ENCODE results near the gene METTL1. TPM values are rescaled to one million over a fixed set of nuclear protein-coding genes. Genes with fewer than 3 reads are reported as not detected.

The METTL1 gene
- total RNA-seq, 1 donor from 2014 or later: 26.8 TPM

GRCh38 chr12:57779736-57780135, 7.8 kb upstream of the METTL1 start:
- H3K36me3 Mint-ChIP-seq (ENCODE audit: low read depth): peaks cover 13% of the 10 kb centered on the region
- H3K27ac Mint-ChIP-seq (ENCODE audit: unreplicated experiment): no peak overlapping the region
- no peak for TF ChIP-seq CTCF (IDR thresholded peaks at IDR 0.05)
- DNase-seq (ENCODE audit: low spot score): no peak
- H3K4me1 Mint-ChIP-seq (ENCODE audit: low read depth): peaks cover 16% of the 10 kb centered on the region
- no peak overlapping the region for H3K4me3 Mint-ChIP-seq (ENCODE audit: unreplicated experiment)
- no peaks in the 10 kb centered on the region for H3K9me3 Mint-ChIP-seq (ENCODE audit: low read depth)
- no peaks in the 10 kb centered on the region for H3K27me3 Mint-ChIP-seq (ENCODE audit: low read depth)

DNA sequence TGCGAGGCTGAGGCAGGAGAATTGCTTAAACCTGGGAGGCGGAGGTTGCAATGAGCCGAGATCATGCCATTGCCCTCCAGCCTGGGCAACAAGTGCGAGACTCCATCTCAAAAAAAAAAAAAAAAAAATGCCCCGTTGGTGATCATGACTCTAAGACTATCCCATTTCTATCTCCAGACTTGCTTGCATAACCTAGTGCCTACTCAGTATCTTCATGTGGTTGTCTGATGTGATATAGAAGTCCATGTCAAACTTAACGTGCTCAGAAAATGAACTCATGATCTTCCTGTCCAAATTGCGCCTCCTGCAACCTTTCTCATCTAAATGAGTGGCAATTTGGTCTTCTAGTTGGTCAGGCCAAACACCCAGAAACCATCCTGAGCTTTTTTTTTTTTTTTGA, 6.0 kb upstream of the METTL1 start:
- H3K27me3 Mint-ChIP-seq (ENCODE audit: low read depth): no peaks in the 10 kb centered on the region
- H3K4me3 Mint-ChIP-seq (ENCODE audit: unreplicated experiment): no peak overlapping the region
- no peak for TF ChIP-seq CTCF (IDR thresholded peaks at IDR 0.05)
- DNase-seq (ENCODE audit: low spot score): no peak
- no peak overlapping the region for H3K27ac Mint-ChIP-seq (ENCODE audit: unreplicated experiment)
- H3K36me3 Mint-ChIP-seq (ENCODE audit: low read depth): peaks cover 14% of the 10 kb centered on the region
- H3K9me3 Mint-ChIP-seq (ENCODE audit: low read depth): no peaks in the 10 kb centered on the region
- H3K4me1 Mint-ChIP-seq (ENCODE audit: low read depth): peaks cover 17% of the 10 kb centered on the region

DNA sequence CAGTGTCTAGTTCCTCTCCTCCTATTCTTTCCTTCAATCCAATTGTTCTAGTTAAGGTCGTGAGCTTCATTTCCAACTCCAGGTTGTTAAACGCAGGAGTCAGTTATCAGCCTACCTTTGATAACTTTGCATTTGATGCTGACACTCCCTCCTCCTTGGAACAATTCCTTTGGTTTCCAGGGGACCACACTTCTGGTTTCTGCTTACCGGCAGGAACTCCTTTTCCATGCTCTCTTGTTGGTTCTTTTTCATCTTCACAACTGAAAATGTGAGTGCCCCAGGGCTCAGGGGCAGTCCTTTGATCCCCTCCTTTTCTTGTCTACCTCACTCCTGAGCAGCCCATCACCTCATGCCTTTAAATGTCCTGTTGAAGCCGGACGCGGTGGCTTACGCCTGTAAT, 5.5 kb upstream of the METTL1 start:
- peaks cover 13% of the 10 kb centered on the region for H3K36me3 Mint-ChIP-seq (ENCODE audit: low read depth)
- peaks cover 16% of the 10 kb centered on the region for H3K4me1 Mint-ChIP-seq (ENCODE audit: low read depth)
- no peak for DNase-seq (ENCODE audit: low spot score)
- H3K27ac Mint-ChIP-seq (ENCODE audit: unreplicated experiment): no peak overlapping the region
- no peak overlapping the region for H3K4me3 Mint-ChIP-seq (ENCODE audit: unreplicated experiment)
- no peaks in the 10 kb centered on the region for H3K9me3 Mint-ChIP-seq (ENCODE audit: low read depth)
- no peaks in the 10 kb centered on the region for H3K27me3 Mint-ChIP-seq (ENCODE audit: low read depth)
- TF ChIP-seq CTCF (IDR thresholded peaks at IDR 0.05): no peak

DNA sequence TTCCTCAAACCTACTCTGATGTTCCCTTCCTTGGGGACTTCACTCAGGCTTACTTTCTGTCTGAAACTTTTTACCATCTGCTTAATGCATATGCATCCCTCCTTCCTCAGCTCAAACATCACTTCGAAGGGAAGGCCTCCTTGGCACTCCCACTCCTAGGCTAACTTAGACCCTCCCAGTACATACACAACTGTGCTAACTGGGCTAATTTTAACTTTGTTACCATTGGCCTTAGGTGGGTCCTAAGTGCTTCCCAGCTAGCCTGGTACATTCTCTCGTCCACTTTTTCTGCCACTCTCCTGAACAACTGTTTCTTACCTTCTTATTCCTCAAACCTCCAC, 4.3 kb upstream of the METTL1 start:
- no peak for TF ChIP-seq CTCF (IDR thresholded peaks at IDR 0.05)
- Mint-ChIP-seq H3K4me3 (ENCODE audit: unreplicated experiment) (no peak overlapping the region), H3K4me1 (ENCODE audit: low read depth) (peaks cover 23% of the 10 kb centered on the region), H3K36me3 (ENCODE audit: low read depth) (peaks cover 13% of the 10 kb centered on the region), H3K9me3 (ENCODE audit: low read depth) (no peaks in the 10 kb centered on the region), H3K27me3 (ENCODE audit: low read depth) (no peaks in the 10 kb centered on the region), H3K27ac (ENCODE audit: unreplicated experiment) (no peak overlapping the region)
- no peak for DNase-seq (ENCODE audit: low spot score)

- H3K4me3 Mint-ChIP-seq (ENCODE audit: unreplicated experiment): no peak overlapping the region
- peak overlapping the region; percentile 8 for H3K27ac Mint-ChIP-seq (ENCODE audit: unreplicated experiment)
- peak; percentile 13 for TF ChIP-seq CTCF (IDR thresholded peaks at IDR 0.05)
- no peak for DNase-seq (ENCODE audit: low spot score)
- peaks cover 26% of the 10 kb centered on the region for H3K4me1 Mint-ChIP-seq (ENCODE audit: low read depth)
- H3K9me3 Mint-ChIP-seq (ENCODE audit: low read depth): no peaks in the 10 kb centered on the region
- H3K36me3 Mint-ChIP-seq (ENCODE audit: low read depth): peaks cover 13% of the 10 kb centered on the region
- no peaks in the 10 kb centered on the region for H3K27me3 Mint-ChIP-seq (ENCODE audit: low read depth)
Observed at GRCh38 chr12:57775563-57776246, 3.8 kb upstream of the METTL1 start.
